GM18505 (cell line): Measurements from ENCODE around the gene GNAS-AS1.

Source experiments
- ATAC-seq: cut with Tn5 transposase; IDR thresholded peaks from one replicate; pipeline ENCODE4 v1.9.1; 2021; ENCODE audit not compliant: unreplicated experiment
- POLR2A ChIP-seq: IDR thresholded peaks from 4 replicates; pipeline ENCODE4 v1.6.1; 2011; ENCODE audit warnings: borderline replicate concordance; ENCODE audit not compliant: insufficient read depth, insufficient read length; ENCODE audit errors: extremely low read depth

Gene GNAS-AS1

DNA sequence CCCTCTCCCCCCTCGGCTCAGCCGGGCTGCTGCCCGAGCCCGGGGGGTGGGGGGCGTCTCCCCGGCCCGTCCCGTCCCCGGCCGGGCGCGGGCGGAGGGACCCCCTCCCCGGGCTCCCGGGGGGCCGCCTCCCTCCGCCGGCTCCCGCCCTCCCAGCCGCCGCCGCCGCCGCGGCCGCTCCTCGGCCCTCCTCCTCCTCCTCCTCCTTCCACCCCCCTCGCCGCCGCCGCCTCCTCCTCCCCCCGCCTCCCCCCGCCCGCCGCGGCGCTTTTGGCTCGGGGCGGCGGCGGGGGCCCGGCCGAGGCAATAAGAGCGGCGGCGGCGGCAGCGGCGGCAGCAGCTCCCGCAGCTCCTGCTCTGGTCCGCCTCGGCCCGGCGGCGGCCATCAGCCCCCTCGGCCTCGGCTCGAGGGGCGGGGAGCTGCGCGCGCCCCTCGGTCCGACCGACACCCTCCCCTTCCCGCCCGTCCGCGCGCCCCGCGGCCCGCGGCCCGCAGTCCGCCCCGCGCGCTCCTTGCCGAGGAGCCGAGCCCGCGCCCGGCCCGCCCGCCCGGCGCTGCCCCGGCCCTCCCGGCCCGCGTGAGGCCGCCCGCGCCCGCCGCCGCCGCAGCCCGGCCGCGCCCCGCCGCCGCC, 40.5 kb upstream of the GNAS-AS1 start:
- ATAC-seq = peak; percentile 28
- peak; percentile 91 for TF ChIP-seq POLR2A

DNA sequence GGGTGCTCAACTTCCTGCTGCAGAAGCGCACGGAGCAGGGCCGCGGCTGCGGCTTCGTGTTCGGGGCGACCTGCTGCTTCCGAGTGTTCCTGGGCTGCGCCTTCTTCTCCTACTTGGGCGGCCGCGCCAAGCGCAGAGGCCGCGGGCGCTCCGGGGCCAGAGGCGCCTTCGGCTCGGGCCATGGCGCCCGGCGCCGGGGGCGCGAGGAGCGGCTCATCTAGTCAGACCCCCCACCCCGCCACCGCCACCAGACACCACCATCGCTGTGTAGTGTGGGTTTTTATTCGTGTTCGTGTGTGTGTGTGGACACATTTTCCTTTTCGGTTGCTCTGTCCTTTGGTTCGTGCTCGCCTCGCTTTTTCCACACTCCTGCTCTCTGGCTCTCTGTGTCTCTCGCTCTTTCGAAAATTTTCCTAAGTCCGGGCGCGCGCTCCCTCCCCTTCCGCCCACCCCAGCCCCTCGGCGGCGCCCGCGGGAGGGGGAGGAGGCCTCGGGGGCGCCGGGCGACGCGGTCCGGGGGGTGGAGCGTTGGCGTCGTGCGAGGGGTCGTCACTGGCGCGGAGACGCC, 39.9 kb upstream of the GNAS-AS1 start:
- ATAC-seq = peak; percentile 30
- peak; percentile 50 for TF ChIP-seq POLR2A

DNA sequence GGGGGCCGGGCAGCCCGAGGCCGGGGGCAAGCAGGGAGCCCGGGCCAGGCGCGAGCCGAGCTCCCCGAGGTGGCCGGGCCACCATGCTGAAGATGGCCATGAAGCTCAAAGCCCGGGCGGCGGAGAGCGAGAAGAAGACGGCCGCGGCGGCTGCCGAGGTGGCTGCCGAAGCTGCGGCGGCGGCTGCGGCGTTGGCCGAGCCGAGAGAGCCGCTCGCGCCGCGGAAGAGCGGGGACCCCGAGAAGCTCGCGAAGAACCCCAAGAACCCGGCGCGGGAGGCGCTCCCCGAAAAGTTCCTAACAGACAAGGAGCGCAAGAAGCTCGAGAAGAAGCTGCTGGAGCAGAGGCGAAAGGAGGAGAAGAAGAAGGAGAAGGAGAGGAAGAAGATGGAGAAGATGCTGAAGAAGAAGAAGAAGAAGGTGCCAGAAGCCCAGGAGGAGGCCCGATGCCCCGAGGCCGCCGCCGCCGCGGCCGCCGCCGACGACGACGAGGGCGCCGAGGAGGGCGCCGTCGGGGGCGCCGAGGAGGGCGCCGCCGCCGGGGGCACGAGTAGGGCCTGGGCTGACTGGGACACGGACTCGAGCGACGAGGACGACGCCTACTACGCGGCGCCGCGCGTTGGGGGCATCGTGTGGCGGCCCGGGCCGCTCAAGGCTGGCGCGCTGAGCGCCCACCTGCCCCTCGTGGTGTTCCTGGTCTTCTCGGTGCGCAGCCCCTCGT, 39.3 kb upstream of the GNAS-AS1 start:
- TF ChIP-seq POLR2A = no peak
- ATAC-seq = peak; percentile 0

DNA sequence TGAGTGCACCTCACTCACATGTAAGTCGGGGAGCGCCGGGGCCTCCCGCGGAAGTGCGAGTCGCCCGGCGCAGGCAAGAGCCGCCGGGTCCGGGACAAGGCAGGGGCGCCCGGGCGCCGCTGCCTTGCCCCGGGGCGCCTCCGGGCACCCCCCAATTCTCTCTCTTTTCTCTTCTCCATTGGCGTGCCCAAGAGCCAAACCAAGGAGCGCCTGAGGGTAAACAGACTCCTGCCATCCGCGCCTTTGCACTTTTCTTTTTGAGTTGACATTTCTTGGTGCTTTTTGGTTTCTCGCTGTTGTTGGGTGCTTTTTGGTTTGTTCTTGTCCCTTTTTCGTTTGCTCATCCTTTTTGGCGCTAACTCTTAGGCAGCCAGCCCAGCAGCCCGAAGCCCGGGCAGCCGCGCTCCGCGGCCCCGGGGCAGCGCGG, 38.6 kb upstream of the GNAS-AS1 start:
- ATAC-seq = no peak
- no peak for TF ChIP-seq POLR2A

DNA sequence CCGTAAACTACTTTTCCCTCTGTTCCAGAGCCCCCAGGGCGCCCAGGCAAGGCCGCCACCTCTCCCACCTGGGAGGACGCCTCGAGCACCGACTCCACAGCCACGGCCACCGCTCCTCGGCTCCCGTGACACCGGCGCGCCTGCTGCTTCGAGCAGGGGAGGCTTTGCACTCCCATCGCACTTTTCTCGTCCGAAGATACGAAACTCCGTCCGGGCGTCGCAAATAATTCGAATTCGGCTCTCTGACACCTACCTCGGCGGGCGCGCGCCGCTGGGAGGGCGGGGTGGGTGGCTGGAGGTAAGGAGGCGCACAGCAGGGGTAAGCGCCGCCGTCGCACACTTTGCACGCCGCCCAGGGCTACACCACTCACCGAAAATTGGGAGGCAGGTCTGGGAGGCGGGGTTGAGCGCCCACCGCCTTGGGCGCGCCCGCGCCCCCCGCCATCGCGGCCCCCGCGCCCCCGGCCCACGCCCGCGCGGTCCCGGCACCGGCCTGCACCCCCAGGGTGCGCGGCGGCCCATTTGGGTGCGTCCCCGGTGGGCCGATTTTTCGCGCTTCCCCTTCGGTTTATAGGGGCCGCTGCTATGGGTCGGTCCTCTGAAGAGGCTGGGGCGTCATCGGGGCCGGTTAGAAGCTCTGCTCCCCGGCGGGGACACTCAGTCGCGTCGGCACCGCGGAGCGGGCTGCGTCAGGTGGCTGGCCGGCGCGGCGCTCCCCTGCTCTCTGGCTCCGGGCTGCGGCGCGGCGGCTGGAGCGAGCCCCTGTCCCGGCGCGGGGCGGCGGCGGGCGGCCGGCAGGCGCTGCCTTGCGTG, 38.0 kb upstream of the GNAS-AS1 start:
- TF ChIP-seq POLR2A = peak; percentile 100
- ATAC-seq = peak; percentile 32

DNA sequence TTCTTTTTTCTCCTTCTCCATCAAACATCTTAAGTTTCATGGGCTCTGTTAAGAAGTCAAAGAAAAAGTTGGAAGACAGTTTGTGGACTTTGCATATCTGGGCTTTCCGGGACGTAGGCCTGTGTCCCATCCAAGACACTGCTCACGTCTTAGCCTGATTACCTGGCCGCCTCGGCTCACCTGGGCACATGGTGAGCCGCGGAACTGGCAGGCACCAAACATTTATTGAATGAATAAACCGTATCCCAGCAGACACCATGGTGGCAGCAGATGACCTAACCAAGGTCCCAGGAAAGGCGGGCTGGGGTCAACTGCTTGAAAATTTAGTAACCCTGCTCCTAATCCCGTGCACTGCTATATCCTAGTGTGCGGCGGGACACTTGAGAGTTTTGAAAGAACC, 37.4 kb upstream of the GNAS-AS1 start:
- ATAC-seq = no peak
- no peak for TF ChIP-seq POLR2A

DNA sequence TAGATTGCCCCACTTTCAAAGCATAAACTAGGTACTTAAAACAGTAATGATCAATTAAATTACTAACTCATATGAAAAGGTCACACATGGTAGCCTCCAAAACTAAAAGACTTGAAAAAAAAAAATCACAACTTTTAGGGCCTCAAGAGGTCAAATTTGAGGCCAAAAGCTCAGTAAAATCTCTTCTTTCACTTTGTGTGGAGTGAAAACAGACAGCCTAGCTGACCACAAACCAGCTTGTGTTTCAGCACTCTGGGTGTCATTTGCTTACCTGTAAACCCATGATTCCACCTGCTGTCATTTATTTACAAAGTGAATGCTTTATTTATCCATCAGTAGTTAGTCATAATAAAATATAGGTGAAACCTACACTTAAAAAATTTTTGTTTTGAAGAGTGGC, 35.8 kb upstream of the GNAS-AS1 start:
- no peak for ATAC-seq
- no peak for TF ChIP-seq POLR2A

DNA sequence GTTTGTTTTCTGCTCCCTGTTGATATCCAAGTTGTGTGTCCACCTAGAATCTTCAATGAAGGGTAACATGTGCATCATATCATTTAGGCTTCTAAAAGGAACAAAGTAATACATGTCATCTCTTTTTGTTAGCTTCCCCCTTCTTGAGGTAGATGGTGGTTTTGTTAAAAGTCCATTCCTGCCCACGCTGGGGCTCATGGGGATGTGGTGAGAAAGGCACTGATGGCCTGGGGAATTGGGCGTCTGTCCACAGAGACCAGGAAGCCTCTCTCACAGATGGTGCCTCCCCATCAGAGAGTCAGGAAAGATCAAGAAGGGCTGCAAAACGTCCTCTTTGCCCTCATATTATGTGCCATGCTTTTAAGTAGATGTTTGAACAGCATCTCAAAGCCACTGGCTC, 34.3 kb upstream of the GNAS-AS1 start:
- no peak for ATAC-seq

DNA sequence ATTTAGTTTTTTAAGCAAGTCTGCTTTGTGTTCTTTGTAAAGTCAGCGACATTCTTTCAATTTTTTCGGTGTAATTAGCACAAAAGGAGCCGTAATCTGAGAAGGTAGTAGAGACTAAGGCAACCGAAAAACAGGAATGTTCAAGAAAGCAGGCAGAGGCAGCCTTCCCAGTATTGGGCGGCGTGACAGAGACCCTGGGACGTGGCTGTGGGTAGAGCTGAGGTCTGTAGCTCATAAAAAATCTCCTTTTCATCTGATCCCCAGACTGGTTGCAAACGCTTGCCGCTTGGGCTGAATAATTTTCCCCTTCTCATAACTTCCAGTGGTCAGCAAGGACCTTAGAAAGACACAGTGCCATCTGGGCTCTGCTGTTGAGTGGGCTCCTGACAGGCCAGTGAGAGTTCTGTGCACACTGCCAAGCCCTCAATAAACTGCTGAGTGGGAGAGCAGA, 32.6 kb upstream of the GNAS-AS1 start:
- no peak for ATAC-seq
- TF ChIP-seq POLR2A = no peak

More for the DNA sequence above, 34.3 kb upstream of the GNAS-AS1 start:
- TF ChIP-seq POLR2A = no peak

DNA sequence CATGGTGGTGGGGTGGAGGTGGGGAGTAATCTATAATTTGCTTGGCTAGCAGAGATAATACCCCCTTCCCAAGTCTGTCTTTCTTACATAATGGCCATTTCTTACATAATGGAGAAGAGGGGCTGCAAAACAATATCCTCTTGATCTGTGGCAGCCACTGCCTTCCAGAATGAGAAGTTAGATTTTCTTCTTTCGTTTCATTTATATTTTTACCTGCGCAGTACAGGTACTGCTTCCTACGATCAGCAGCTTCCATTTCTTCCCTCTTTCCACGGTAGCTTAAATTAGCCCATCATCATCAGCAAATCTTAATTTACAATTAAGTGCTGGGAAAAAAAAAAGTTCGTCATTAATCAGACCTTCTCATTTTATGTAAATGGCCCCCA, 32.0 kb upstream of the GNAS-AS1 start:
- no peak for TF ChIP-seq POLR2A
- ATAC-seq = no peak

DNA sequence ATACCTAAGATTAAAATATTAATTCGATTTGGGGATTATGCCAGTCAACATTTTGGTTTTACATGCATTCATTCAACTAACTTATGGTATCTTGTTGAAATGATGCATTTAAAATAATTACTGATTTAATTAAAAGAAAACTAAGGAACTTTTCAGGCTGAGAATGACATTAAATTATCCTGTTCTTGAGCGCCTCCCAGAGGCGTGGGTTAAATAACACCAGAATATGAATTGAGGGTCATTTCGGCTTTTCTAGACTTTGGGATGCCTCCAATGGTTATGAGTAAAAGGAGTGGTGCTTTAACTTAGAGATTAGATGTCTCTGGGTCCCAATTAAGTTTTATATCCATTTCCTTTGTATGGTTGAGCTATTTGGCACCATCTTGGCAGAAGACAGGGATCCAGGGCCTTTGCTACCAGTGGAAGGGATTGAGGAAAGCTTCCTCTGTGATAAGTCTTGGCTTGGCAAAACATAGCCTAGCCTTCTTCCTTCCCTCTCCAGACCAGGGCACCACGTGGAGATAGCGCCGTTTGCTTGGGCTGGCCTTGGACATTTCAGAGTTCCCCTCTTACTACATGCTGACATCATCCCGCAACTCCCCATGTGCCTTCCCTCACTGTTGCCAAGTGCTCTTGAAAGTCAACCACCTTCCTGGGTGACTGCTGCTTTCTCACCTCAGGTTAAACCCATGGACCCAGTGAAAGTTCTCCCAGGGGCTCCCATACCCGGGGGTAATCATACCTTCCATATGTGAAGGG, 30.5 kb upstream of the GNAS-AS1 start:
- no peak for TF ChIP-seq POLR2A
- ATAC-seq = no peak

DNA sequence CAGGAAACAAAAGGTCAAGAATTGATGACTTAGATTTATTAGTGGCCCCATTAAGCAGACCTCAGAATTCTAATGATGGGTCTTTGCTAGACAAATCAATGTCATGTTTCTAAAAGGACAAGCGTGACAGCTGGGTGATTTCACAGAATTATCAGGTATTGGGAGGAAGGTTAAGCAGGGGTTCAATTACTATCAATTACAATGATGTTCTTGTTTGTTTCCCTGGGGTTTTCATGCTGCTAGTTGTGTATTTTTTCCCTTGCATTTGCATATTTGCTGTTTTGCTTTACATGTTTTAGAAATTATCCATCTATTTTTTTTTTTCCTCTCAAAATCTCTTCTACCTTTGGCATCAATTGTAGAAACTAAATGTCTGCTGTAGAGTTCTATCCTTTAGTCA, 29.7 kb upstream of the GNAS-AS1 start:
- TF ChIP-seq POLR2A = no peak
- no peak for ATAC-seq

DNA sequence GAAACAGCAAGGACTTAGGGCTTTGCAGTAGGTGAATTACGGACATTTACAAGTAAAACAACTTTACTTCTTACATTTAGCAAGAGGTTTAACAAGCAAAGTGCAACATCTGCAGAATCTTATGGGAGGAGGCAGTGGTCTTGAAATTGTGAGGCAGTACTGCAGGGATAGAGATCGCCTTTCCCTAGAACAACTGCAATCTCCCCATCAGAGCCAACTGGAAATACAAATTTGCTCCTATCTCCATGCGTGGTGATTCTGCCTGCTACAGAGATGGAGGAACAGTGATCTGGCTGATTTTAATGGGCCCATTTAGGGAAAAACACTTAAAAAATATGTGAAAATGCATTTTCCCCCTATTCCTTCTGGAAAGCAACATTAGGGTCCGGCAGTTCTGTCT, 27.7 kb upstream of the GNAS-AS1 start:
- ATAC-seq = no peak
- no peak for TF ChIP-seq POLR2A
